Endothelial cell of umbilical vein (primary cell): ENCODE data around the gene XPO5. TPM values are rescaled to one million over a fixed set of nuclear protein-coding genes. Genes with fewer than 3 reads are reported as not detected.

Source experiments
- BruUV-seq: library from RNA; stranded (reverse); fragments of 400-500 nt; replicated peaks from 2 replicates; lab custom pipeline; 2021; lab: Mats Ljungman, UMichigan
- CTCF ChIA-PET: fragments of 300-600, 350-600 bp; sonication (Branson Sonifier 250); formaldehyde crosslinking; loops from one replicate; lab custom pipeline; 2021; ENCODE audit warnings: antibody characterized with exemption, inconsistent platforms; lab: Charles Lee
- POLR2A ChIA-PET: fragments of 300-600, 350-600 bp; sonication (Branson Sonifier 250); formaldehyde crosslinking; loops from one replicate; lab custom pipeline; 2021; ENCODE audit warnings: antibody characterized with exemption, inconsistent platforms; lab: Charles Lee
- DNase-seq: peaks from one replicate; pipeline ENCODE4 v3.0.0-alpha.2; 2011; ENCODE audit warnings: low read depth, low spot score
- FAIRE-seq: peaks from 2 replicates; lab custom pipeline; 2011; peaks lifted over from hg19 to GRCh38; lab: Jason Lieb, UNC
- H2AFZ ChIP-seq: 2 replicates; pipeline ENCODE4 v1.6.0; 2012; ENCODE audit warnings: low read depth, low read length, control low read depth, inconsistent platforms
- H3K27ac ChIP-seq: 2 replicates; pipeline ENCODE4 v1.5.1; 2011; ENCODE audit warnings: low read depth, mild to moderate bottlenecking, control low read depth, low read length, moderate library complexity; ENCODE audit not compliant: insufficient read depth
- H3K27me3 ChIP-seq, 2 experiments: 2 replicates each; pipeline versions ENCODE4 v1.6.0 to v1.6.1; 2011; ENCODE audit warnings: low read length in 2 of 2, mixed read lengths in 1 of 2; ENCODE audit not compliant: control insufficient read depth in 2 of 2, insufficient read depth in 2 of 2
- H3K36me3 ChIP-seq, 2 experiments: 2 replicates in 1 of 2; 3 replicates in 1 of 2; pipeline ENCODE4 v1.5.1; 2011; ENCODE audit warnings: low read length in 2 of 2, mild to moderate bottlenecking in 1 of 2, moderate library complexity in 1 of 2; ENCODE audit not compliant: control insufficient read depth in 2 of 2, insufficient read depth in 2 of 2; ENCODE audit errors: extremely low read depth in 1 of 2
- H3K4me1 ChIP-seq: 3 replicates; pipeline ENCODE4 v1.5.1; 2011; ENCODE audit warnings: mild to moderate bottlenecking, low read length; ENCODE audit not compliant: control insufficient read depth, insufficient read depth; ENCODE audit errors: extremely low read depth
- H3K4me2 ChIP-seq: 2 replicates; pipeline ENCODE4 v1.6.1; 2011; ENCODE audit warnings: low read length, control low read depth, mixed read lengths; ENCODE audit not compliant: insufficient read depth
- H3K4me3 ChIP-seq, 3 experiments: fragments of 200-600 bp in 1 of 3; sonication (generic), shearing (Covaris generic) in 1 of 3; replicated peaks in 1 of 3; 2 replicates each; pipeline ENCODE4 v1.5.1; 2011 to 2016; ENCODE audit warnings: control low read depth in 3 of 3, low read length in 3 of 3, mild to moderate bottlenecking in 2 of 3, inconsistent platforms in 1 of 3, low read depth in 1 of 3, moderate library complexity in 1 of 3; ENCODE audit not compliant: insufficient read depth in 1 of 3
- H3K79me2 ChIP-seq: 2 replicates; pipeline ENCODE4 v1.6.0; 2012; ENCODE audit warnings: low read length, inconsistent platforms; ENCODE audit not compliant: control insufficient read depth, insufficient read depth
- H3K9ac ChIP-seq: replicated peaks from 2 replicates; pipeline ENCODE3; 2011; ENCODE audit warnings: low read length, control low read depth; ENCODE audit not compliant: insufficient read depth; ENCODE audit errors: extremely low read depth
- H3K9me1 ChIP-seq: replicated peaks from 3 replicates; pipeline ENCODE4 v1.6.0; 2011; ENCODE audit warnings: mild to moderate bottlenecking, low read length; ENCODE audit not compliant: control insufficient read depth, insufficient read depth; ENCODE audit errors: extremely low read depth
- H3K9me3 ChIP-seq: replicated peaks from 2 replicates; pipeline ENCODE4 v1.5.1; 2012; ENCODE audit warnings: low read length, inconsistent platforms; ENCODE audit not compliant: control insufficient read depth, insufficient read depth
- H4K20me1 ChIP-seq: replicated peaks from 2 replicates; pipeline ENCODE3; 2011; ENCODE audit warnings: mild to moderate bottlenecking, low read length; ENCODE audit not compliant: control insufficient read depth, insufficient read depth; ENCODE audit errors: extremely low read depth
- EZH2 ChIP-seq: IDR thresholded peaks from 2 replicates; pipeline ENCODE4 v1.6.1; 2012; ENCODE audit warnings: borderline replicate concordance, low read depth, mild to moderate bottlenecking, moderate library complexity, low read length, inconsistent platforms; ENCODE audit not compliant: severe bottlenecking
- FOS ChIP-seq: IDR thresholded peaks from 2 replicates; pipeline ENCODE4 v1.6.1; 2011; ENCODE audit warnings: mild to moderate bottlenecking, low read length, moderate library complexity, borderline replicate concordance; ENCODE audit not compliant: insufficient read depth
- GATA2 ChIP-seq: IDR thresholded peaks from 2 replicates; pipeline ENCODE4 v1.7.0; 2011; ENCODE audit warnings: low read depth, mild to moderate bottlenecking, moderate library complexity, mixed read lengths, low read length; ENCODE audit not compliant: insufficient read length, insufficient read depth
- JUN ChIP-seq: IDR thresholded peaks from 2 replicates; pipeline ENCODE4 v1.6.1; 2011; ENCODE audit warnings: borderline replicate concordance, low read depth; ENCODE audit not compliant: insufficient read length, insufficient read depth
- MYC ChIP-seq: IDR thresholded peaks from one replicate; pipeline ENCODE4 v1.6.1; 2011; ENCODE audit warnings: mild to moderate bottlenecking, low read depth, low read length
- POLR2A ChIP-seq: IDR thresholded peaks from 2 replicates; pipeline ENCODE4 v1.6.1; 2012; ENCODE audit warnings: low read depth, mild to moderate bottlenecking, control low read depth, low read length
- POLR2AphosphoS5 ChIP-seq: IDR thresholded peaks from 2 replicates; pipeline ENCODE4 v1.6.1; 2012; ENCODE audit warnings: low read depth, mild to moderate bottlenecking, control low read depth, low read length, moderate library complexity; ENCODE audit not compliant: insufficient read depth
- dilution Hi-C: fragments of 300-500 bp; cut with MboI; formaldehyde crosslinking; loops from one replicate; pipeline ENCODE4 v1.15.0; 2019; ENCODE audit warnings: low sequenced_read_pairs; ENCODE audit not compliant: extremely low pct_ligation_motif_present
- intact Hi-C: fragments of 100-400 bp; cut with micrococcal nuclease; formaldehyde crosslinking; loops from one replicate; pipeline ENCODE4 v1.10.0; 2022
- polyA plus RNA-seq, 4 experiments: library from polyadenylated mRNA; depleted of rRNA in 3 of 4; stranded (reverse) in 3 of 4; unstranded in 1 of 4; fragments of >200 nt; gene quantifications; 2 replicates each; pipeline versions ENCODE4 v1.2.1 to v1.2.3, GENCODE V29; 2011 to 2012; ENCODE audit warnings: missing spikeins in 1 of 4
- total RNA-seq: library from RNA; stranded (reverse); gene quantifications from 2 replicates; pipeline ENCODE4 v1.2.3, GENCODE V29; 2021
- TF ChIP-seq, protein P1 (sequence below): IDR thresholded peaks from 2 replicates; pipeline ENCODE4 v1.6.1; 2011; ENCODE audit not compliant: insufficient read depth, insufficient read length
- TF ChIP-seq, protein P2 (sequence below), 2 donors: IDR thresholded peaks; 1 replicate in 1 of 2; 2 replicates in 1 of 2; pipeline ENCODE4 v1.5.1; 2011; ENCODE audit warnings: low read length in 2 of 2, mild to moderate bottlenecking in 2 of 2, moderate library complexity in 2 of 2, control low read depth in 1 of 2, inconsistent platforms in 1 of 2, low read depth in 1 of 2; ENCODE audit not compliant: insufficient read depth in 1 of 2; ENCODE audit errors: extremely low read depth in 1 of 2

The XPO5 gene
- total and polyA plus RNA-seq, 2 donors (not counting 3 experiments of a cell fraction or from before 2014, with no cell fraction given): 28.4 to 50.0 TPM

DNA sequence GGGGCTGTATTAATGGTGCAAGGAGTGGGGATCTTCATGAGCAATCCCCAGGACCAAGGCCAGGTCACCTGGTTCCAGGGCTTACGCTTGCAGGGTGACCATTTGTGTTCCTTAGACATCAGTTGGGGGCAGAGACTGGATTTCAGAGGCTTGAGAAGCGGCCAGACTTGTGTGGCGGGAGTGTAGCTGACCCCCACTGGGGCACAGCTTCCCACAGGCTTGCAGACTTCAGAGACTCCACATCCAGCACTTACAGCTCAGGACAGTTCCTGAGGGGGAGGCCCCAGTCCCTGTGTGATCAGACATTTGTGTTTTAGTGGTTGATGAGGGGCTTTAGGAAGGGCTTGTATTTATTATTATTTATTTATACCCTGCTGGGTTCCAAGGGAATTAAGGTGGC is 83.2 kb downstream of the XPO5 start:
- Histone ChIP-seq H3K4me3 (no peak overlapping the region), H2AFZ (no peak overlapping the region), H3K4me1 (peaks cover 12% of the 10 kb centered on the region), H3K27me3 (no peaks in the 10 kb centered on the region), H3K79me2 (no peaks in the 10 kb centered on the region), H3K9ac (no peak overlapping the region), H3K27ac (no peak overlapping the region), H3K9me1 (no peaks in the 10 kb centered on the region), H3K36me3 (peaks cover 0 to 5% of the 10 kb centered on the region in 2 experiments), H3K9me3 (no peaks in the 10 kb centered on the region), H3K4me2 (no peak overlapping the region), H4K20me1 (no peaks in the 10 kb centered on the region)
- no TSS peak for BruUV-seq
- ChIA-PET POLR2A (interaction anchor here (1.3 kb wide), 1 partner anchor 15 kb away, joined by 4 read pairs; the partner anchor contains the start of gene TJAP1), CTCF (interaction anchor here (0.7 to 19.0 kb wide), 6 partner anchors 10 to 264 kb away, joined by 3 to 289 read pairs (median 6); partner anchors contain the start of genes ABCC10, DLK2, DNPH1 and LRRC73)
- DNase-seq (no peak), FAIRE-seq (no peak)
- dilution Hi-C loops: no loop called here
- TF ChIP-seq, protein P1, sequence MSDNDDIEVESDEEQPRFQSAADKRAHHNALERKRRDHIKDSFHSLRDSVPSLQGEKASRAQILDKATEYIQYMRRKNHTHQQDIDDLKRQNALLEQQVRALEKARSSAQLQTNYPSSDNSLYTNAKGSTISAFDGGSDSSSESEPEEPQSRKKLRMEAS: no peak
- TF ChIP-seq POLR2AphosphoS5: no peak
- no peak for TF ChIP-seq GATA2
- TF ChIP-seq MYC: no peak
- TF ChIP-seq POLR2A: no peak
- no peak for TF ChIP-seq EZH2
- no peak for TF ChIP-seq FOS
- no peak for TF ChIP-seq JUN
- TF ChIP-seq, protein P2, sequence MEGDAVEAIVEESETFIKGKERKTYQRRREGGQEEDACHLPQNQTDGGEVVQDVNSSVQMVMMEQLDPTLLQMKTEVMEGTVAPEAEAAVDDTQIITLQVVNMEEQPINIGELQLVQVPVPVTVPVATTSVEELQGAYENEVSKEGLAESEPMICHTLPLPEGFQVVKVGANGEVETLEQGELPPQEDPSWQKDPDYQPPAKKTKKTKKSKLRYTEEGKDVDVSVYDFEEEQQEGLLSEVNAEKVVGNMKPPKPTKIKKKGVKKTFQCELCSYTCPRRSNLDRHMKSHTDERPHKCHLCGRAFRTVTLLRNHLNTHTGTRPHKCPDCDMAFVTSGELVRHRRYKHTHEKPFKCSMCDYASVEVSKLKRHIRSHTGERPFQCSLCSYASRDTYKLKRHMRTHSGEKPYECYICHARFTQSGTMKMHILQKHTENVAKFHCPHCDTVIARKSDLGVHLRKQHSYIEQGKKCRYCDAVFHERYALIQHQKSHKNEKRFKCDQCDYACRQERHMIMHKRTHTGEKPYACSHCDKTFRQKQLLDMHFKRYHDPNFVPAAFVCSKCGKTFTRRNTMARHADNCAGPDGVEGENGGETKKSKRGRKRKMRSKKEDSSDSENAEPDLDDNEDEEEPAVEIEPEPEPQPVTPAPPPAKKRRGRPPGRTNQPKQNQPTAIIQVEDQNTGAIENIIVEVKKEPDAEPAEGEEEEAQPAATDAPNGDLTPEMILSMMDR (IDR thresholded peaks at IDR 0.05; ENCODE audit: extremely low read depth in 1 of 2, insufficient read depth in 1 of 2, low read depth in 1 of 2, low read length in 2 of 2): no peak
- intact Hi-C loops: no loop called here
